Subcutaneous adipose tissue (tissue), 4 donors: ENCODE measurements around the gene FGD3. TPM values are rescaled to one million over a fixed set of nuclear protein-coding genes. Genes with fewer than 3 reads are reported as not detected.

Experiments
- total RNA-seq, 4 donors: library from RNA; depleted of rRNA; stranded (reverse); fragments of >200 nt; gene quantifications; one replicate each; pipeline ENCODE4 v1.1.0, GENCODE V29; 2016
- TF ChIP-seq, protein P1 (sequence below): fragments of 450-650 bp; IDR thresholded peaks from one replicate; pipeline ENCODE4 v1.5.1; 2016; ENCODE audit warnings: low read depth, mild to moderate bottlenecking, control low read depth, antibody characterized with exemption, moderate library complexity

FGD3 gene
- total RNA-seq, 4 donors from 2014 or later, result 4.1 to 15.6 (median 11.7) TPM

GRCh38 chr9:92938025-92938424 is 9.3 kb upstream of the FGD3 start:
- TF ChIP-seq, protein P1, sequence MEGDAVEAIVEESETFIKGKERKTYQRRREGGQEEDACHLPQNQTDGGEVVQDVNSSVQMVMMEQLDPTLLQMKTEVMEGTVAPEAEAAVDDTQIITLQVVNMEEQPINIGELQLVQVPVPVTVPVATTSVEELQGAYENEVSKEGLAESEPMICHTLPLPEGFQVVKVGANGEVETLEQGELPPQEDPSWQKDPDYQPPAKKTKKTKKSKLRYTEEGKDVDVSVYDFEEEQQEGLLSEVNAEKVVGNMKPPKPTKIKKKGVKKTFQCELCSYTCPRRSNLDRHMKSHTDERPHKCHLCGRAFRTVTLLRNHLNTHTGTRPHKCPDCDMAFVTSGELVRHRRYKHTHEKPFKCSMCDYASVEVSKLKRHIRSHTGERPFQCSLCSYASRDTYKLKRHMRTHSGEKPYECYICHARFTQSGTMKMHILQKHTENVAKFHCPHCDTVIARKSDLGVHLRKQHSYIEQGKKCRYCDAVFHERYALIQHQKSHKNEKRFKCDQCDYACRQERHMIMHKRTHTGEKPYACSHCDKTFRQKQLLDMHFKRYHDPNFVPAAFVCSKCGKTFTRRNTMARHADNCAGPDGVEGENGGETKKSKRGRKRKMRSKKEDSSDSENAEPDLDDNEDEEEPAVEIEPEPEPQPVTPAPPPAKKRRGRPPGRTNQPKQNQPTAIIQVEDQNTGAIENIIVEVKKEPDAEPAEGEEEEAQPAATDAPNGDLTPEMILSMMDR, result no peak

DNA sequence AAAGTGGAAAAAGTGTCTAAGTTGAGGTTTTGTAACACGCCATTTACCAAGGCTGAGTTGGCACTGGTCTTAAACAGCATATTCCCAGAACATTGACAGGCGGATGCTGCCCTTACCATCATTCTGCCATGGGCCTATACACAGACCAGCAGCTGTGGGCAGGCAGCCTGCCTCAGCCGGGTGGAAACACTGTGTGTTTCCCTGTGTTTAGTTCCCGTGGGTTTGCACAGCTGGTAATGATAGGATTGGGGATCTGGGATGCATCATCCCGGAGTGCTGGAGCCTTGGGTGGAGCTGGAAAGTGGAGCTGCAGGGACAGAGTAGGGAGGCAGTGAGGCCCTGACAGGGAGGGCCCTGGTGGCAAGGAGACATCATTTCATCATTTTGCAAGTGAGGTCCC is 5.5 kb upstream of the FGD3 start:
- TF ChIP-seq, protein P1, result no peak

- TF ChIP-seq, protein P1, result no peak
Observed at GRCh38 chr9:92942688-92943616, 4.4 kb upstream of the FGD3 start.

GRCh38 chr9:92944921-92945320 is 2.4 kb upstream of the FGD3 start:
- TF ChIP-seq, protein P1, result no peak

GRCh38 chr9:92945796-92946195 is 1.5 kb upstream of the FGD3 start:
- TF ChIP-seq, protein P1, result no peak

DNA sequence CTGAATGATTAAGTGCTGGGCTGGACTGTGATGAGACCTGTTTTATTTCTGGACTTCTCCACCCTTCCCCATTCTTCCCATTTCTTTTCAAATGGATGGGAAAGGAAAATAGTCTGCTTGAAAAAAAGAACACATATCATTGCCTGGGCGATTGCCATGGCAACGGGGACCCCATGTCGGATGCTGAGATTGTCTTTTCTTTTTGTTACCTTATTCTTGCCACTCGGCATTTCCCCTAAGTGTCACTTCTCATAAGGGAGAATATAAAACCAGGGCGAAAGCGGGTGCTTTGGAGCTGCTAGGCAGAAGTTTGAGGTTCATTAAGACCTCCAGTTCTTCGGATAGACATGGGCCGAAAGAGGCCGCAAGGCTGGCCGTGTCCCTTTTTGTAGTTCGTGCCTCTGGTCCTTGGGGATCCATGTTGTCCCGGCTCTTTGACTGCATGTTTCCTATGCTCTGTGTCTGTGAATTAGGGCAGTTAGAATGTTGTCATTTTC is 763 bp downstream of the FGD3 start:
- TF ChIP-seq, protein P1, result no peak

DNA sequence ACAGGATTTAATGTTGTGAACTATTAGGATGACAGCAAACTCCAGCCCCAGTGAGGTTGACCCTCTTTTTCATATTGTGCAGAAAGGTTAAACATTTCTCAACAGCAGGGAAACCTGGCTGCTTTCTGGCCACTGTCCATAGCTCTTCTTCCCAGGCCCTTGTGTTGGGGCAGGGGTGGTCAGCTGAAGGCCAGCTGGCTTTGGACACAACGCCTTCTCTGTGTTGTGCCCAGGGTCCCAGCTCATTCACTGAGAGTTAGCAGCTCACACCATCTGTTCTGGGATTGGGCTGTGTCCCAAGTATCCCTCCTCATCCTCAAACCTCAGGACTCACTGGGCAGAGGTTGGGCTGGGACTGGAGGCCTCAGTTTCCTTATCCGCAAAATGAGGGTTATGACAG is 1.3 kb downstream of the FGD3 start:
- TF ChIP-seq, protein P1, result no peak
